ENCODE results near the gene NDUFS8. TPM values are rescaled to one million over a fixed set of nuclear protein-coding genes. Genes with fewer than 3 reads are reported as not detected.

The NDUFS8 gene
- total and polyA plus RNA-seq, 2 of the 13 experiments (the other 11 are each of a cell fraction or from before 2014, with no cell fraction given), result 96.7 to 158 TPM

- TF ChIP-seq ZNF512B (CRISPR knock-in tag; IDR thresholded peaks at IDR 0.05; ENCODE audit: borderline replicate concordance) (no peak), MBD4 (IDR thresholded peaks at IDR 0.05; ENCODE audit: borderline replicate concordance, low read length) (no peak), ZZZ3 (CRISPR knock-in tag; IDR thresholded peaks at IDR 0.05; ENCODE audit: borderline replicate concordance) (peak; percentile 60), ZNF142 (CRISPR knock-in tag; IDR thresholded peaks at IDR 0.05) (no peak; the same call in 1 of the 2 replicates), ZNF7 (CRISPR knock-in tag; IDR thresholded peaks at IDR 0.05) (0 out of 2 replicates have a peak, but pooled peaks have one; percentile 51), PHF21A (CRISPR knock-in tag; IDR thresholded peaks at IDR 0.05) (peak; percentile 96), ATAD3A (CRISPR knock-in tag; IDR thresholded peaks at IDR 0.05) (no peak), KDM1A (CRISPR knock-in tag; IDR thresholded peaks at IDR 0.05) (no peak), ONECUT2 (CRISPR knock-in tag; IDR thresholded peaks at IDR 0.05) (0 out of 2 replicates have a peak, but pooled peaks have one; percentile 12), ARID5B (CRISPR knock-in tag; IDR thresholded peaks at IDR 0.05) (peak; percentile 88), ZNF546 (CRISPR knock-in tag; conservative IDR thresholded peaks at IDR 0.05) (no peak), ZIK1 (CRISPR knock-in tag; IDR thresholded peaks at IDR 0.05; ENCODE audit: borderline replicate concordance, low read depth) (peak; percentile 44; the same call in 1 of the 2 replicates)
- TF ChIP-seq, protein P1, sequence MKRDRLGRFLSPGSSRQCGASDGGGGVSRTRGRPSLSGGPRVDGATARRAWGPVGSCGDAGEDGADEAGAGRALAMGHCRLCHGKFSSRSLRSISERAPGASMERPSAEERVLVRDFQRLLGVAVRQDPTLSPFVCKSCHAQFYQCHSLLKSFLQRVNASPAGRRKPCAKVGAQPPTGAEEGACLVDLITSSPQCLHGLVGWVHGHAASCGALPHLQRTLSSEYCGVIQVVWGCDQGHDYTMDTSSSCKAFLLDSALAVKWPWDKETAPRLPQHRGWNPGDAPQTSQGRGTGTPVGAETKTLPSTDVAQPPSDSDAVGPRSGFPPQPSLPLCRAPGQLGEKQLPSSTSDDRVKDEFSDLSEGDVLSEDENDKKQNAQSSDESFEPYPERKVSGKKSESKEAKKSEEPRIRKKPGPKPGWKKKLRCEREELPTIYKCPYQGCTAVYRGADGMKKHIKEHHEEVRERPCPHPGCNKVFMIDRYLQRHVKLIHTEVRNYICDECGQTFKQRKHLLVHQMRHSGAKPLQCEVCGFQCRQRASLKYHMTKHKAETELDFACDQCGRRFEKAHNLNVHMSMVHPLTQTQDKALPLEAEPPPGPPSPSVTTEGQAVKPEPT (CRISPR knock-in tag; IDR thresholded peaks at IDR 0.05; ENCODE audit: low read depth), result peak; percentile 49; the same call in 1 of the 2 replicates
Observed at GRCh38 chr11:68038226-68038717, 7.8 kb downstream of the NDUFS8 start (continued).
